Activated CD8-positive, alpha-beta T cell treated with anti-CD3 and anti-CD28 coated beads for 36 hours (primary cell): ENCODE data around the gene FES. TPM values are rescaled to one million over a fixed set of nuclear protein-coding genes. Genes with fewer than 3 reads are reported as not detected.
A peak's percentile ranks its signal among the peaks of the same experiment; 100 is the strongest.

Experiments
- ATAC-seq: fragments of 200-7000 bp; cut with Tn5 transposase; one replicate; pipeline ENCODE4 v1.10.0; 2021; ENCODE audit warnings: mild to moderate bottlenecking, moderate library complexity
- CTCF ChIA-PET: fragments of 350-600 bp; sonication (Branson Sonifier 250); formaldehyde crosslinking; loops from one replicate; lab custom pipeline; 2021; ENCODE audit warnings: antibody characterized with exemption; lab: Charles Lee
- POLR2A ChIA-PET: fragments of 350-600 bp; sonication (Branson Sonifier 250); formaldehyde crosslinking; loops from one replicate; lab custom pipeline; 2021; ENCODE audit warnings: antibody characterized with exemption; lab: Charles Lee
- DNase-seq: peaks from one replicate; pipeline ENCODE4 v3.0.0-alpha.2; 2020
- H3K27ac Mint-ChIP-seq: one replicate; pipeline ENCODE4 v1.8.0; 2021; ENCODE audit warnings: mild to moderate bottlenecking, mixed read lengths
- H3K27me3 Mint-ChIP-seq: one replicate; pipeline ENCODE4 v1.8.0; 2021; ENCODE audit warnings: mixed read lengths
- H3K36me3 Mint-ChIP-seq: one replicate; pipeline ENCODE4 v1.8.0; 2021; ENCODE audit warnings: low read depth, mixed read lengths
- H3K4me1 Mint-ChIP-seq: one replicate; pipeline ENCODE4 v1.8.0; 2021; ENCODE audit warnings: low read depth, mixed read lengths
- H3K4me3 Mint-ChIP-seq: one replicate; pipeline ENCODE4 v1.8.0; 2021; ENCODE audit warnings: mild to moderate bottlenecking, moderate library complexity, mixed read lengths
- H3K9me3 Mint-ChIP-seq: one replicate; pipeline ENCODE4 v1.8.0; 2021; ENCODE audit warnings: mixed read lengths
- CTCF ChIP-seq: fragments of 200-600 bp; IDR thresholded peaks from one replicate; pipeline ENCODE4 v1.8.0; 2022; ENCODE audit warnings: antibody characterized with exemption, mild to moderate bottlenecking
- intact Hi-C: fragments of 100-400 bp; cut with micrococcal nuclease; formaldehyde crosslinking; loops from one replicate; pipeline ENCODE4 v1.10.0; 2022
- total RNA-seq, 2 experiments: library from RNA; stranded (reverse); gene quantifications; one replicate each; pipeline ENCODE4 v1.2.3, GENCODE V29; 2021

Gene FES
- total RNA-seq, 2 experiments from 2014 or later: 4.1 to 4.6 TPM

- H3K4me3 Mint-ChIP-seq: peak overlapping the region; percentile 63
Observed at GRCh38 chr15:90838139-90838538, 46.2 kb upstream of the FES start.

GRCh38 chr15:90838544-90838943 is 45.8 kb upstream of the FES start:
- Mint-ChIP-seq H3K4me3 (peak overlapping the region; percentile 63), H3K4me1 (peaks cover 45% of the 10 kb centered on the region), H3K27me3 (no peaks in the 10 kb centered on the region), H3K36me3 (no peaks in the 10 kb centered on the region), H3K9me3 (peaks cover 2% of the 10 kb centered on the region), H3K27ac (peak overlapping the region; percentile 97)
- ATAC-seq: no peak
- intact Hi-C loops: loop anchor here (5.0 kb wide), 1 partner anchor 34 kb away; no protein-coding TSS in a partner anchor
- peak; percentile 41 for DNase-seq
- CTCF ChIA-PET: interaction anchor here (0.8 to 3.3 kb wide), 7 partner anchors 8 to 94 kb away, joined by 3 to 16 read pairs (median 4); partner anchors contain the start of gene HDDC3
- POLR2A ChIA-PET: interaction anchor here (0.9 to 4.6 kb wide), 5 partner anchors 8 to 32 kb away, joined by 3 to 27 read pairs (median 6); no protein-coding TSS in a partner anchor
- no peak for TF ChIP-seq CTCF

More at GRCh38 chr15:90838139-90838538, 46.2 kb upstream of the FES start:
- ATAC-seq (peak; percentile 95), DNase-seq (peak; percentile 97)
- ChIA-PET POLR2A (interaction anchor here (0.7 to 4.6 kb wide), 9 partner anchors 8 to 121 kb away, joined by 3 to 27 read pairs (median 5); partner anchors contain the start of gene BLM), CTCF (interaction anchor here (0.8 to 3.3 kb wide), 7 partner anchors 8 to 94 kb away, joined by 3 to 16 read pairs (median 7); partner anchors contain the start of genes HDDC3 and MAN2A2)
- TF ChIP-seq CTCF: no peak
- intact Hi-C loops: loop anchor here (5.0 kb wide), 1 partner anchor 34 kb away; no protein-coding TSS in a partner anchor
- Mint-ChIP-seq H3K9me3 (peaks cover 2% of the 10 kb centered on the region), H3K27me3 (no peaks in the 10 kb centered on the region), H3K36me3 (no peaks in the 10 kb centered on the region), H3K27ac (peak overlapping the region; percentile 97), H3K4me1 (peaks cover 45% of the 10 kb centered on the region)

- Mint-ChIP-seq H3K36me3 (no peaks in the 10 kb centered on the region), H3K4me3 (peak overlapping the region; percentile 63), H3K9me3 (peaks cover 2% of the 10 kb centered on the region), H3K4me1 (peaks cover 41% of the 10 kb centered on the region), H3K27ac (peak overlapping the region; percentile 52), H3K27me3 (no peaks in the 10 kb centered on the region)
- no peak for DNase-seq
- ChIA-PET POLR2A (interaction anchor here (1.1 to 4.6 kb wide), 4 partner anchors 9 to 42 kb away, joined by 3 to 27 read pairs (median 6); no protein-coding TSS in a partner anchor), CTCF (interaction anchor here (1.2 to 3.3 kb wide), 5 partner anchors 21 to 121 kb away, joined by 3 to 16 read pairs (median 4); no protein-coding TSS in a partner anchor)
- no peak for TF ChIP-seq CTCF
- intact Hi-C loops: loop anchor here (5.0 kb wide), 1 partner anchor 33 kb away; no protein-coding TSS in a partner anchor
- no peak for ATAC-seq
Observed at GRCh38 chr15:90839187-90840071, 44.9 kb upstream of the FES start.

GRCh38 chr15:90840157-90840855 is 44.0 kb upstream of the FES start:
- H3K4me1 Mint-ChIP-seq: peaks cover 43% of the 10 kb centered on the region

More at GRCh38 chr15:90840157-90840855, 44.0 kb upstream of the FES start:
- Mint-ChIP-seq H3K4me3 (peak overlapping the region; percentile 63), H3K9me3 (peaks cover 2% of the 10 kb centered on the region), H3K36me3 (no peaks in the 10 kb centered on the region), H3K27ac (no peak overlapping the region), H3K27me3 (no peaks in the 10 kb centered on the region)
- intact Hi-C loops: no loop called here
- DNase-seq: no peak
- CTCF ChIA-PET: interaction anchor here (1.0 to 3.3 kb wide), 4 partner anchors 46 to 122 kb away, joined by 3 to 16 read pairs (median 4); no protein-coding TSS in a partner anchor
- ATAC-seq: no peak
- TF ChIP-seq CTCF: no peak
- POLR2A ChIA-PET: interaction anchor here (0.7 to 4.6 kb wide), 5 partner anchors 10 to 466 kb away, joined by 3 to 27 read pairs (median 5); no protein-coding TSS in a partner anchor
